ENCODE data around the gene TACSTD2.

DNA sequence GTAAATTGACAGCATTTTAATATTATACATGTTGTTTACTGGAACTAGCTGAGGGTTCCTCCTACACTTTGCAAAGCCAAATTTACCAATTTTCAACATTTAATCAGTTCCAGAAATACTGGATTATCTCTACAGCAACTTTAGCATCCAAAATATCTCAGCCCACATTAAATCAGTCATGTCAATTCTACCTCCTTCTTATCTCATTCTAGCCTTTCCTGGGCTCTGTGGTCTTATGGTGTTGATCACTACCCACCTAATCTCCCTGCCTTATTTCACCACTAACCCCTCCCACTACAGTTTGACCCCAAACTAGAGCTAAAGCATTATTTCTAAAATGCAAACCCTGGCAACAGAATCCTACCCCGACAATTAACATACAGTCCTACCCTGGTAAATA is 33.8 kb downstream of the TACSTD2 start:
- no peak for TF ChIP-seq CTCF (IDR thresholded peaks at IDR 0.05)
- no peak for TF ChIP-seq POLR2A (IDR thresholded peaks at IDR 0.05)
